GDM1 (cell line): ENCODE measurements around the gene CBX4.
"Not testable (repeated sequence)": the region's sequence is repeated elsewhere in the genome, so short reads cannot be mapped to it uniquely, and the experiment has no call there.

Source experiments
- DNase-seq: peaks from one replicate; lab custom pipeline; 2025; lab: John Stamatoyannopoulos, UW

Gene CBX4

GRCh38 chr17:79859676-79860615, 20.7 kb upstream of the CBX4 start:
- no peak for DNase-seq

DNA sequence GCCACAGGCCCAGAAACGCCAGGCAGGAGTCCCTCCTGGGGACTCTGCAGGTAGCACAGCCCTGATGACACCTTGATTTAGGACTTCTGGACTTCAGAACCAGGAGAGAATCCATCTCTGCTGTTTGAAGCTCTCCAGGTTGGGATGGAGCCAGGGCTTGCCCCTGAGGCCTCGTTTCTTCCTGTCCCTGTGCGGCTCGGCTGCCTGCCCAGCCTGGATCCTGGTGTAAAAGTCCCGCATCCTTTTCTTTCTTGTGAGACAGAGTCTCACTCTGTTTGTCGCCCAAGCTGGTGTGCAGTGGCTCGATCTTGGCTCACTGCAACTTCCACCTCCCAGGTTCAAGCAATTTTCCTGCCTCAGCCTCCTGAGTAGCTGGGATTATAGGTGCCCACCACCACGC, 17.9 kb upstream of the CBX4 start:
- DNase-seq: no peak

DNA sequence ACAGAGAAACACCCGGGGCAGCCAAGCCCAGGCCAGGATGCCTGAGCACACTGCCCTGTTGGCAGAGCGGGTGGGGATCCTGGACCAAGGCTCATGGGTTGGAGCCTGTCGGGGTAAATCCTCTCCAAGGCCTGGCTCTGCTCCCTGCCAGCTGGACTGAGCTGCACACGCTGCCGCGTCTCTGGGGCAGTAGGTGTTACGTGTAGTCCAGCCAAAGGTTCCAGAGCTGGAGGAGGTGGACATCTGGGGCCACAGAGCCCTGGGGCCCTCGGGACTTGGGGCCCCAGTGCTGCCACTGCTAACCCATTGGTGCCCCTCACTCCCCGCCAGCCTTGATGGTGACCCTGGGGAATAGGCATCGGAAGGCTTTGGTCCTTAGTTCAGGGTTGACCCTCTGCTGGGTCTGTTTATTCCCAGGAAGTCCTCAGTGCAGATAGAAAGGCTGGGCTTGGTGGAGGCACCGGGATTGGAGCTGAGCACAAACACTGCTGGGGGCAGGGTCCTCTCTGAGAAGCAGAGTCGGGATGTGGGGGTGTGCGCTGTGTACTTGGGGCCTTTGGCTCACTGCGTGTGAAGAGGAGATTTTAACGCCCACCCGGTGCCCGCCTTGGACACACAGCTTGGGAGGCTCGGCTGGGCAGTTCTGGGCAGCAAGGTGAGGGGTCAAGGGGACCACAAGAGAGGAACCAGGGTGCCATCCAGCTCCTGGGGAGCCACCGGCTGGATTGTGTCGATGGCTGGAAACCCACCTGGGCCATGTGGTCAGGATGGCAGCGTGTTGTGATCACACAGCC, 16.3 kb upstream of the CBX4 start:
- no peak for DNase-seq

GRCh38 chr17:79854080-79855060, 15.1 kb upstream of the CBX4 start:
- no peak for DNase-seq

- not testable (repeated sequence) for DNase-seq
These were observed 13.9 kb upstream of the CBX4 start for GRCh38 chr17:79853168-79853567.

GRCh38 chr17:79852748-79853147, 13.5 kb upstream of the CBX4 start:
- DNase-seq: no peak

- DNase-seq: no peak
These were observed 12.2 kb upstream of the CBX4 start for GRCh38 chr17:79851461-79851817.

GRCh38 chr17:79850571-79851460, 11.6 kb upstream of the CBX4 start:
- DNase-seq: no peak

DNA sequence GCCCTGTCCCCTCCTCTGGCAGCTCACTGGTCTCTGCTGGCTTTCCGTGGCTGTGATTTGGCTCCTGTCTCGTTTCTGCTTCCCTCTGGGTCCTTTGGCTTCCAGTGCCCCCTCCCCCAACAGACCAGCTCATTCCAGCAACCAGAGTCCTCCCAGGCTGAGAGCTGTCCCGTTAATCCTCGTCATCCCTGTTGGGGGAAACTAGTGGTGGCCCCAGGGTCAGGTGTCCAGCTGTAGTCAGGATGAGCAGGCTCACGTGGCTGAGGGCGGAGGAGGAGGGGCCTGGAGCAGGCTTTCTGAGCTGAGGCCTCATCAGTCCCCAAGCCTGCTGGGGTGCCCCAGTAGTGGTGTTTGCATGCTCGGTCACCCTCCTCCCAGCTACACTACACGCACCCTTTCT, 10.7 kb upstream of the CBX4 start:
- DNase-seq: no peak

- DNase-seq: no peak
These were observed 9.1 kb upstream of the CBX4 start for GRCh38 chr17:79848370-79848766.

DNA sequence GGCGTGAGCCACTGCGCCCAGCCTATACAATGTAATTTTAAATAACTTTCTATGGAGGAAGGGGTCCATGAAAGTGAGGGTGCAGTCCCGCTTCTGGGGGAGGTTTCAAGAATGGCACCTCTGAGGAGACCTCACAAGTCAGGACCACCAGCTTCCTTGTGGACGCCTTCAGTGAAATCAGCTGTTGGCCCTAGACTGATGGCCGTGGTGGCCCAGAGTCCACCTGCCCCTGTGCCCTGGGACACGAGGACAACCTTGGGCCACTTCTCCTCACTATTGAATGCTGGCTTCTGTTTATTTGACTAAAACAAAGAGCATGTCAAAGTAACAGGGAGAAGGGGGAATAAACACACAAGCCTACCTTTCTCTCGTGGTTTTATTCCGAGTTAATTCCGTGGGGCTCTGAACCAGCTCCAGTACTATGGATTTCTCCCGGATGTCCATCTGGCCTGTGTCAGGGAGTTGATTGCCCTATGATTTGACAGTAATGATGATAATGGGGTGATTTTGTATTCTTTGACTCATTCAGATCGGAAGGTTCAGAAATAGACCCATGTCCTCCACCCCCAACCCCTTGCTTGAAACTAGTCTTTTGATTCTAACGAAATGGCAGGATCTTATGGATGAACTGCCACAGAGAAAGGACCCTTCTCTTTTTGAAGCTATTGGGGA, 8.6 kb upstream of the CBX4 start:
- no peak for DNase-seq

- peak; percentile 25 for DNase-seq
These were observed 6.3 kb upstream of the CBX4 start for GRCh38 chr17:79845601-79845949.

GRCh38 chr17:79844869-79845600, 5.8 kb upstream of the CBX4 start:
- DNase-seq: no peak

DNA sequence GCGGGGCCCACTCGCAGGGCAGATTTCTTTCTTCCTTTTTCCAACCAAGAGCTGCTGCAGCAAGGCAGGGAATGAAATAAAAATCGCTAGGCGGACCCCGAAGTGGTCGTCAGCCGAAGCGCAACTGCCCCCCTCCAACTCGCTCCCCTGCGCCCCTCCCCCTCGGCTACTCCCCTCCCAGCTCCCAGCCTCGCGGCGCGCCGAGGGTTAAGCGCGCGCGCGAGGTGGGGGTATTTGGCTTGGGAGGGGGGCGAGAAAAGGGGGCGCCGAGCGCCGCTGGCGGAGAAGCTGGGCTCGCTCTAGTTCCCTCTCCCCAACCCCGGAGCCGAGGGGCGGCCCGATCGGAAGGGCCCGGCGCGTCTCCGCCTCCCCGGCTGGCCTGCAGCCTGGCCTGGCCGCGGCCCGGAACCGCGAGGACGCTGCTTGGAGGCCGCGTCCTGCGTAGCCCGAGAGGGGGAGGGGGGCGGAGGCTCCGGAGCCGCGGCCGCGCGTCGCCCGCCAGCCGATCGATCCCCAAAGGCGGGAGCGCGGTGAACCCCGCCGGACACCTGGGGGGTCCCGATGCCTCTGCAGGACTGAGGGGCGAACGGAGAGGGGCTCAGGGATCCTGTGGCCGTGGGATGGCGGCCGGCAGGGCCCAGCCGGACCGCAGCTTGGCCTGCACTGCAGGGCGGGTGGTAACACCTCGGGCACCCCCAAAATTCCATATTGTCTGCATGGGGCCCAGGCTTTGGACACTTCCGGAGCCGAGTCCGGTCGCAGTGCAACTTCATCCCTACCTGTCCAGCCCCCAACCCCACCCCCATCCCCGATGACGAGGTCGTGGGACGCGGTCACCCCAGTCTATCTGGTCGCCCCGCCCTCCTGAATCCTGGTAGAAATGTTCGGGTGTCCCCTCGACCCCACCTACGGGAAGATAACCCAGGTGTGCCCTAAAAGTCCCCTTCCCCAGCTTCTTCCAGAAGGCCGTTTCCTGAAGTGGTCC, 4.9 kb upstream of the CBX4 start:
- no peak for DNase-seq

GRCh38 chr17:79843474-79843815, 4.2 kb upstream of the CBX4 start:
- no peak for DNase-seq

DNA sequence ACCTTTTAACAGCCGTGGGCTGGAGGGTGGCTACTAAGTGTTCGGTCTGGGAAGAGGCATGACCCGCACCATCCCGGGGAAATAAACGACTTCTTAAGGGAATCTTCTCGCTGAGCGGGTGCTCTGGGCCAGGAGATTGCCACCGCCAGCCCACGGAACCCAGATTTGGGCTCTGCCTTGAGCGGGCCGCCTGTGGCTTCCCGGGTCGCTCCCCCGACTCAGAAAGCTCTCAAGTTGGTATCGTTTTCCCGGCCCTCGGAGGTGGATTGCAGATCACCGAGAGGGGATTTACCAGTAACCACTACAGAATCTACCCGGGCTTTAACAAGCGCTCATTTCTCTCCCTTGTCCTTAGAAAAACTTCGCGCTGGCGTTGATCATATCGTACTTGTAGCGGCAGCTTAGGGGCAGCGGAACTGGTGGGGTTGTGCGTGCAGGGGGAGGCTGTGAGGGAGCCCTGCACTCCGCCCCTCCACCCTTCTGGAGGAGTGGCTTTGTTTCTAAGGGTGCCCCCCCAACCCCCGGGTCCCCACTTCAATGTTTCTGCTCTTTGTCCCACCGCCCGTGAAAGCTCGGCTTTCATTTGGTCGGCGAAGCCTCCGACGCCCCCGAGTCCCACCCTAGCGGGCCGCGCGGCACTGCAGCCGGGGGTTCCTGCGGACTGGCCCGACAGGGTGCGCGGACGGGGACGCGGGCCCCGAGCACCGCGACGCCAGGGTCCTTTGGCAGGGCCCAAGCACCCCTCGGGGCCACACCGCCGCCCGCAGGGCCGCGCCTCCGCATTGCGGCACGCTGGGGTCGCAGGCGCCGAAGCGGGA, 3.6 kb upstream of the CBX4 start:
- no peak for DNase-seq

DNA sequence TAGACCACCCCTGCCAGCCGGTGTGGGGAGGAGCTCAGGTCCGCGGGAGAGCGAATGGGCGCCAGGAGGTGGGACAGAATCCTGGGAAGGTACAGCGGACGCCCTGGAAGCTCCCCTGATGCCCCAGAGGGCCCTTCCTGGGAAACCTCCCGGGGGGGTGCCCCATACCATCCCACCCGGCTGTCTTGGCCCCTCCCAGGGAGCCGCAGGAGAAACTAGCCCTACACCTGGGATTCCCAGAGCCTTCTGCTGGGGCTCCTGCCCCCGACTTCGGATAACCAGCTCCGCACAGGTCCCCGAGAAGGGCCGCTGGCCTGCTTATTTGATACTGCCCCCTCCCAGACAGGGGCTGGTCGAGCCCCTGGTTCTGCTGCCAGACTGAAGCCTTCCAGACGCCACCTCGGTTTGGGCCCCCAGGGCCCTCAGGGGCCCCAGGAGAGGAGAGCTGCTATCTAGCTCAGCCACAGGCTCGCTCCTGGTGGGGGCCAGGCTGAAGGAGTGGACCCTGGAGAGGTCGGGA, 3.0 kb upstream of the CBX4 start:
- DNase-seq: no peak
